ENCODE data around the gene SLC5A1.

Gene SLC5A1

GRCh38 chr22:32050678-32051515 is 7.8 kb downstream of the SLC5A1 start:
- peak; percentile 37 for DNase-seq (ENCODE audit: low read depth, low spot score)

GRCh38 chr22:32052244-32052643 is 9.2 kb downstream of the SLC5A1 start:
- DNase-seq (ENCODE audit: low read depth, low spot score), result no peak

- no peak for DNase-seq (ENCODE audit: low read depth, low spot score)
Observed at GRCh38 chr22:32052936-32053791, 10.1 kb downstream of the SLC5A1 start.

GRCh38 chr22:32055069-32055468 is 12.0 kb downstream of the SLC5A1 start:
- no peak for DNase-seq (ENCODE audit: low read depth, low spot score)

GRCh38 chr22:32058656-32059260 is 15.7 kb downstream of the SLC5A1 start:
- peak; percentile 18 for DNase-seq (ENCODE audit: low read depth, low spot score)

GRCh38 chr22:32059426-32059825 is 16.4 kb downstream of the SLC5A1 start:
- no peak for DNase-seq (ENCODE audit: low read depth, low spot score)

- no peak for DNase-seq (ENCODE audit: low read depth, low spot score)
Observed at GRCh38 chr22:32063701-32064100, 20.6 kb downstream of the SLC5A1 start.

GRCh38 chr22:32066820-32067219 is 23.8 kb downstream of the SLC5A1 start:
- peak; percentile 7 for DNase-seq (ENCODE audit: low read depth, low spot score)

GRCh38 chr22:32067613-32068012 is 24.6 kb downstream of the SLC5A1 start:
- no peak for DNase-seq (ENCODE audit: low read depth, low spot score)

- DNase-seq (ENCODE audit: low read depth, low spot score), result no peak
Observed at GRCh38 chr22:32069579-32070372, 26.7 kb downstream of the SLC5A1 start.

- no peak for DNase-seq (ENCODE audit: low read depth, low spot score)
Observed at GRCh38 chr22:32073262-32073661, 30.2 kb downstream of the SLC5A1 start.

- DNase-seq (ENCODE audit: low read depth, low spot score), result no peak
Observed at GRCh38 chr22:32073823-32074380, 30.8 kb downstream of the SLC5A1 start.

- no peak for DNase-seq (ENCODE audit: low read depth, low spot score)
Observed at GRCh38 chr22:32075997-32076760, 33.1 kb downstream of the SLC5A1 start.

- DNase-seq (ENCODE audit: low read depth, low spot score), result no peak
Observed at GRCh38 chr22:32076761-32077084, 33.7 kb downstream of the SLC5A1 start.

- DNase-seq (ENCODE audit: low read depth, low spot score), result no peak
Observed at GRCh38 chr22:32077151-32077550, 34.1 kb downstream of the SLC5A1 start.

- peak; percentile 25 for DNase-seq (ENCODE audit: low read depth, low spot score)
Observed at GRCh38 chr22:32079130-32080089, 36.3 kb downstream of the SLC5A1 start.

- DNase-seq (ENCODE audit: low read depth, low spot score), result peak; percentile 57
Observed at GRCh38 chr22:32080904-32081303, 37.8 kb downstream of the SLC5A1 start.

- DNase-seq (ENCODE audit: low read depth, low spot score), result no peak
Observed at GRCh38 chr22:32082331-32082730, 39.3 kb downstream of the SLC5A1 start.

- DNase-seq (ENCODE audit: low read depth, low spot score), result no peak
Observed at GRCh38 chr22:32083000-32083399, 39.9 kb downstream of the SLC5A1 start.

Measured in ELF-1 (cell line).